Liver (tissue), 3 donors: ENCODE data around the gene KRTAP3-1.
"Not testable (repeated sequence)": the region's sequence is repeated elsewhere in the genome, so short reads cannot be mapped to it uniquely, and the experiment has no call there.

Experiments
- CTCF ChIP-seq: fragments of 150-350 bp; IDR thresholded peaks from 2 replicates; pipeline ENCODE4 v1.5.1; 2017; ENCODE audit warnings: improper control_type of control experiment, low read depth, low read length; ENCODE audit not compliant: missing input control
- HNF4A ChIP-seq, 2 donors: conservative IDR thresholded peaks; 2 replicates each; pipeline ENCODE4 v1.6.1; 2016; ENCODE audit warnings: antibody characterized with exemption in 2 of 2, mild to moderate bottlenecking in 2 of 2
- HNF4G ChIP-seq: IDR thresholded peaks from 2 replicates; pipeline ENCODE4 v1.6.1; 2016; ENCODE audit warnings: antibody characterized with exemption
- JUND ChIP-seq, 2 donors: IDR thresholded peaks; 2 replicates each; pipeline ENCODE4 v1.6.1; 2016; ENCODE audit warnings: antibody characterized with exemption in 2 of 2
- MAX ChIP-seq: IDR thresholded peaks from 2 replicates; pipeline ENCODE4 v1.6.1; 2016; ENCODE audit warnings: antibody characterized with exemption
- NR2F2 ChIP-seq: IDR thresholded peaks from 2 replicates; pipeline ENCODE4 v1.6.1; 2016; ENCODE audit warnings: antibody characterized with exemption
- RAD21 ChIP-seq, 2 donors: IDR thresholded peaks; 2 replicates each; pipeline ENCODE4 v1.6.1; 2016; ENCODE audit warnings: antibody characterized with exemption in 2 of 2, mild to moderate bottlenecking in 2 of 2
- TAF1 ChIP-seq: conservative IDR thresholded peaks from 2 replicates; pipeline ENCODE4 v1.6.1; 2016; ENCODE audit warnings: antibody characterized with exemption, mild to moderate bottlenecking
- YY1 ChIP-seq: IDR thresholded peaks from 2 replicates; pipeline ENCODE4 v1.6.1; 2016; ENCODE audit warnings: antibody characterized with exemption, mild to moderate bottlenecking
- donor health status: healthy.
- donor health status: healthy.

GRCh38 chr17:41055130-41055529 is 46.2 kb upstream of the KRTAP3-1 start, which contains the start of gene KRTAP2-2:
- TF ChIP-seq CTCF; HNF4G; RAD21 (IDR thresholded peaks at IDR 0.05); YY1; MAX; TAF1; JUND (IDR thresholded peaks at IDR 0.05); NR2F2; HNF4A (conservative IDR thresholded peaks at IDR 0.05): not testable (repeated sequence)
